HUES6 (cell line): ENCODE data around the gene ABCA13.

Source experiments
- H3K27ac ChIP-seq: 2 replicates; pipeline ENCODE4 v1.7.0; 2013; ENCODE audit warnings: low read depth, mild to moderate bottlenecking, low read length, inconsistent platforms
- H3K27me3 ChIP-seq: 2 replicates; pipeline ENCODE4 v1.6.1; 2013; ENCODE audit warnings: low read length; ENCODE audit not compliant: control insufficient read depth, insufficient read depth
- H3K36me3 ChIP-seq: 2 replicates; pipeline ENCODE4 v1.6.1; 2013; ENCODE audit warnings: low read length; ENCODE audit not compliant: control insufficient read depth, insufficient read depth
- H3K4me1 ChIP-seq: 2 replicates; pipeline ENCODE4 v1.6.1; 2013; ENCODE audit warnings: low read length; ENCODE audit not compliant: control insufficient read depth, insufficient read depth
- H3K4me3 ChIP-seq: 2 replicates; pipeline ENCODE4 v1.5.1; 2013; ENCODE audit warnings: low read depth, low read length
- H3K9ac ChIP-seq: one replicate; pipeline ENCODE4 v1.6.1; 2013; ENCODE audit warnings: mild to moderate bottlenecking, low read length
- H3K9me3 ChIP-seq: 2 replicates; pipeline ENCODE4 v1.6.1; 2013; ENCODE audit warnings: low read depth, low read length; ENCODE audit not compliant: control insufficient read depth, insufficient read depth

Gene ABCA13

DNA sequence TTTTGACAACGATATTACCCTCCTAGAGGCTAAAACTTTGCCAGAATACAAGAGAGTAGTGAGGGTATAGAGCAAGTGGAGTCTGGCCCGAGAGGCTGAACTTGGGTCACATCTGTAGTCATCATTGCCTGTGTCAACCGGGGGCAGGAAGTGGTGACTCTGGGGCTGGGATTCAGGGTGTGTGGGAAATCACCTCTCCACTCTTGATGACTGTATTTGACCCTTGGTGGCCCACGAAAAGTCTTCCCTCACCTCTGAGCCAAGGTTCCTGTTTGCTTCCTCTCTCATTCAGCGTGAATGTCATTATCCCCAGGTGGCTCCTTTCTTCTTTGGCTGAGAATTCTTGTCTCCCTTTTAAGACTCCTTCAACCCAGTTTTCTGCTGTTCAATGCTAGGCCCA, 240.4 kb downstream of the ABCA13 start:
- Histone ChIP-seq H3K4me3 (no peak overlapping the region), H3K36me3 (no peaks in the 10 kb centered on the region), H3K27ac (no peak overlapping the region), H3K27me3 (no peaks in the 10 kb centered on the region), H3K9ac (no peak overlapping the region), H3K9me3 (no peaks in the 10 kb centered on the region), H3K4me1 (no peaks in the 10 kb centered on the region)

DNA sequence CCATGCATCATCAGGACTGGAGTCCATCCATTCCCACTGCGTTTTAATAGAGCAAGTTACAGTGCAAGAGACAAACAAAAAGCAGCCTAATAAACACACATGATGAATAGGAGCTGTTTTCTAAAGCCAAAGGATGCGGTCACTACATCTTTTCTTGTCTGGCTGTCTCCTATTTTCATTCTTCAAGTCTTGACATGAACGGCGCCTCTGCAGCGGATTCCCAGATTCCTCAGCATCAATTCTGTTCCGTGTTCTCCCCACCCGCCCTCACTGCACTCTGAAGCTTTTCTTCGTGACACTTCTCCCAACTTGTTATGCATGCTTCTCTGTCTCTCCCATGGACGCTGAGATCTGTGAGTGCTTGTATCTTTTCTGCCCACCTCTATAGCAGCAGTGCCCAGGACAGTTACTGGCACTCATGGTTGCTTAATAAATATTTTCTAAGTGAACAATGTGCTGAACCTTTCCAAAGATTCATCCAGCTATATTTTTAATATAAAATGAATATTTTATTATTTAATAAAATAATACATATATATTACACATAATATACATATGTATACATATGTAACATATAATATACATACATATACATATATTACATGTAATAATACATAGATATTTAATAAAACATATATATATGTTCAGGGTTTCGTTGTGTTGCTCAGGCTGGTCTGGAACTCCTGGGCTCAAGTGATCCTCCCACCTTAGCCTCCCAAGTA, 242.9 kb downstream of the ABCA13 start:
- H3K4me1 ChIP-seq = no peaks in the 10 kb centered on the region
- no peaks in the 10 kb centered on the region for H3K9me3 ChIP-seq
- H3K4me3 ChIP-seq = no peak overlapping the region
- no peaks in the 10 kb centered on the region for H3K36me3 ChIP-seq
- no peaks in the 10 kb centered on the region for H3K27me3 ChIP-seq
- no peak overlapping the region for H3K27ac ChIP-seq
- H3K9ac ChIP-seq = no peak overlapping the region

DNA sequence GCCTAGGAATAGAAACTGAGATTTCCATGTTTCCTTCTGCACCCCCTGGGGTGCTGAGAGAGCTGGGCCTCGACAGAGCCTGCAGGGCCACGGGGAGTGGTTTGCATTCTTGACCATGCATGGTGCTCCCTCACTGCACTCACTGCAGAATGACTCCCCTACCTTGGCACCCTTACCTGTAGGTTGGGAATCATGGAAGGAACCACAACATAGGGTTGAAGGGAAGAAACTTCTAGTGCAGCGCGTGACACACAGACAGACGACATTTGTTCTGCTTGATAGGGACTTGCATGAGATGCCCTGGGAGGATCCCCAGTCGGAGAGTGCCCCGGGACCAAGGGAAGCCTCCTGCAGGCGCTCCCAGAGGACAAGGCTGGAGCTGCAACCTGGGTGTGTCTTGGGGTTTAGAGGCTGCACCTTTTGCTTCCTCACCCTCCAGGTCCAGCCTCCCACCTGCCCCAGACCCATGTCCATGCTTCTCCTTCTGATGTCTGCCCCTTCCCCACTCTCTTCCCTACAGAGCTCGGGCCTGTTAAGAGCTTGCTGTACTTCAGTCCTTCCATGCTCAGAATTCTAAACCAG, 245.2 kb downstream of the ABCA13 start:
- no peaks in the 10 kb centered on the region for H3K9me3 ChIP-seq
- no peak overlapping the region for H3K9ac ChIP-seq
- no peaks in the 10 kb centered on the region for H3K27me3 ChIP-seq
- H3K4me1 ChIP-seq = peaks cover 2% of the 10 kb centered on the region
- H3K27ac ChIP-seq = no peak overlapping the region
- no peaks in the 10 kb centered on the region for H3K36me3 ChIP-seq
- no peak overlapping the region for H3K4me3 ChIP-seq

DNA sequence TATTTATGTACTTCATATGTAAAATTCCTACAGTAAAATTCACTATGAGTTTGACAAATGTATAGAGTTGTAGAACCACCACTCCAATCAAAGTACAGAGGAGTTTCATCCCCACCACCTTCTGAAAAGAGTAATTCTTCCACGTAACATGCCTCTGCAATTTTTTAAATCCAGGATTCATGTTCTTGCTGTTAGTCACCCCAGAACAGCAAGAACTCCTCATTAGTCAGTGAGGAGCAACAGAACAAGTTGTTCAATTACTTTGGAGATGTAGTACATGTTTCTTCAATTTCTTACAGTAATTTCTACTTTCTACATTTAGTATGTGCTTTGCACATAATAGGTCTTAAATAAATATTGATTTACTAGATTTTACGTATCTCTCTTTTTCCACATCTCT, 248.1 kb downstream of the ABCA13 start:
- H3K27ac ChIP-seq = no peak overlapping the region

DNA sequence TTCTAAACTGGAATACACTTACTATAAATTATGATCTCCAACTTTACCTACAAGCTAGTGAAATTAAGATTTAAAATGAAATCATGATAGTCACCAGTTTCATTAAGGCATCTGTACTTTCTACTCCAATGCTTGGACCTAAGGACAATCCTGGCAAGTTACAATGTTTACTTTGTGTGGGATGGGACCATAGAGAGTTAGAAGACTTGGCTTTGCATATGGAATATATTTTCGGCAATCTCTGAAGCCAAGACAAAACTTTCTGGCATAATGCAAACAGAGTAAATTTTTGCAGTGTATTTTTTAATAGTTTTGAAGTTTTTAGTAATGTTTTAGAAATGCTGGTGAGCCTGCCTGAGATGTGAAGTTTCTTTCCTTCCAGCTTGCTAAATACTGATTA, 248.9 kb downstream of the ABCA13 start:
- Histone ChIP-seq H3K9ac (no peak overlapping the region), H3K4me1 (peaks cover 6% of the 10 kb centered on the region), H3K9me3 (no peaks in the 10 kb centered on the region), H3K36me3 (no peaks in the 10 kb centered on the region), H3K4me3 (no peak overlapping the region), H3K27ac (no peak overlapping the region), H3K27me3 (no peaks in the 10 kb centered on the region)

More for the DNA sequence above, 248.1 kb downstream of the ABCA13 start:
- Histone ChIP-seq H3K9ac (no peak overlapping the region), H3K9me3 (no peaks in the 10 kb centered on the region), H3K4me1 (peaks cover 6% of the 10 kb centered on the region), H3K4me3 (no peak overlapping the region), H3K27me3 (no peaks in the 10 kb centered on the region), H3K36me3 (no peaks in the 10 kb centered on the region)

DNA sequence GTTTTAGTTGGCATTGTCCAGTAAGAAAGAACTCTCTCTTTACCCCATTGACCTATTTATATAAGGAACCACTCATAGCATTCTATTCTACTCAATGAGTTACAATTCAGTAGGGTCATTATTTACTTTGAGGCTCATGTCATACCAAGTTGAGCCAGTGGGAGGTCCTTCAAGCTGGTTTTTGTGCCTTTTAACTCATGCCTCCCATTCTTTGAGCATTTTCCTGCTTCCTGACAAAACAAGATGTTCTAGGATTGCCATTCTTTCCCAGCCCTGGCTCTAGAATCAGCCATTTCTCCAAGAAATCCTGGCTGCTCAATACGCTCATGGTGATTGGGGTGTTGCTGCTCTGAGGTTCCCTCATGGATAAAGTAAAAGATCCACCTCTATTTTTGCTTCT, 250.1 kb downstream of the ABCA13 start:
- peaks cover 10% of the 10 kb centered on the region for H3K4me1 ChIP-seq

DNA sequence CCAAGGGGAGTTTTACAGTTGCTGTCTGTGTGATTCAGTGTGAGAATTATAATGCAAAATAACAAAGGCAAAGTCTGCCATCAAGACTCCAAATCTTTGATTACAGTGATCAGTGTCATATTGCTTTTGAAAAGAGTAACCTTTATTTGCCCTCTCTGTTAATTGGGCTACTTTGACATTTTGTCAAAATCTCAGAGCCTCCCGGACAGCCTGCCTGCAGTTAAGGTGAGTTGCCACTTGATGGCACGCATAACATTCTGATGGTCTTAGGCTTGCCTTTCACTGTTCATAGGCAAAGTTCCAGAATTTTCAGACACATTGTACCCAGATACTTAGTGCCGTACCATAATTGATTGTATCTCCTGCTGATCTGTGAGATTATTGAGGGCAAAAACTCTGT, 253.5 kb downstream of the ABCA13 start:
- Histone ChIP-seq H3K4me3 (no peak overlapping the region), H3K36me3 (no peaks in the 10 kb centered on the region), H3K27me3 (no peaks in the 10 kb centered on the region), H3K9me3 (no peaks in the 10 kb centered on the region), H3K27ac (no peak overlapping the region), H3K9ac (no peak overlapping the region), H3K4me1 (peaks cover 14% of the 10 kb centered on the region)

More for the DNA sequence above, 250.1 kb downstream of the ABCA13 start:
- Histone ChIP-seq H3K27me3 (no peaks in the 10 kb centered on the region), H3K9ac (no peak overlapping the region), H3K4me3 (no peak overlapping the region), H3K27ac (no peak overlapping the region), H3K9me3 (no peaks in the 10 kb centered on the region), H3K36me3 (no peaks in the 10 kb centered on the region)

DNA sequence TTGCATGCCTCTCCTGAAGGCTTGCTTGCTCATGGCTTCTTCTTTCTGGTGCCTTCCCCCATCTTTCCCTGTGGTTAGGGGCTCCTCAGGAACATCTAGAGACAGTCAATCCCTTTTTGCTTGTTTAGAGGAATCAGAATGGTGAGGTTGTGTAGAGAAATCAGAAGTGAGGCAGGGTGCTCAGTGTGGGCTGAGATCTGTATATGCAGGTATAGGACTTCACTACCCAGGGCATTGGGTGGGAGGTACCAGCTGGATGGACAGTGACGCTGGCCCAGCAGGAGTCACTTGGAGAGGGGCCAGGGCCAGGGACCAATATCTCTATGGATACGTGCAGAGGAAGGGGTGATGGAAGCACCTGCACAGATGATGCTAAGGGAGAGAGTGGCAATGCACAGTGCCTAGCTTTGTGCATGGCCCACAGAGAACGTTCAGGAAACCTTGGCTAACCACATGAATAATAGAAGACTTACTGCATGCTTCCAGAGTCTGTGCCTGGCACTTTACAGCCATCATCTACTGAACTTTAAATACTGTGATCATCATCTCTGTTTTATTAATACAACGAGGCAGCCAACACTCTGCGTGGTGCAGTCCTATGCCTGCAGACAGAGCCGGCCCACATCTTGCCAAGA, 255.2 kb downstream of the ABCA13 start:
- Histone ChIP-seq H3K9me3 (no peaks in the 10 kb centered on the region), H3K27ac (no peak overlapping the region), H3K27me3 (no peaks in the 10 kb centered on the region), H3K9ac (no peak overlapping the region), H3K4me3 (no peak overlapping the region), H3K4me1 (peaks cover 11% of the 10 kb centered on the region), H3K36me3 (no peaks in the 10 kb centered on the region)

DNA sequence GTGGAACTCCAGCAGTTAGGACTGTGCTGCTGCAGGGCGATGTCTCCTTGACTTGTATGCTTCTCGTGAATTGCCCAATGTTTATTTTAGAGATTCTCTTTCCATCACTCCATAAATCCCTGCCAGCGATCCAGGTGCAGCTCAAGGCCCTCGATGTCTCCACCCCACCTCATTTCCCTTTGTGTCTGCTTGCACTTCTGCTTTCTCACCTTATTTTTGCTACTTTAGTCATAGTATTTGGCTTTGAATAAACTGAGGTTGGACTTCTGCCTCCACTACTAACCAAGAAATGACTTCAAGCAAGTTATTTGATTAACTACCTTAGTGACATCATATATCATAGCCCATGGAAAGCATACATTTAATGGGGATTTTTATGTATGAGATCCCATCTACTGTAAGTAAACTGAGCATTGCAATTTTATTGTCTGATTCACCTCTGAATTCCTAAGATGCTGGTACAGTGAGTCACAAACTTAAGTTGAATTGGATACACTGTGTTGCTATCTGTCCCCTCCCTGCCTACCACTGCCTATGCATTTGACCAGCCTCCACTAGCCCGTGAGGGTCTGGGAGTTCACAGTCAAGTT, 255.8 kb downstream of the ABCA13 start:
- Histone ChIP-seq H3K4me1 (peaks cover 8% of the 10 kb centered on the region; the same call in 1 of the 2 replicates), H3K27ac (no peak overlapping the region), H3K4me3 (no peak overlapping the region)

DNA sequence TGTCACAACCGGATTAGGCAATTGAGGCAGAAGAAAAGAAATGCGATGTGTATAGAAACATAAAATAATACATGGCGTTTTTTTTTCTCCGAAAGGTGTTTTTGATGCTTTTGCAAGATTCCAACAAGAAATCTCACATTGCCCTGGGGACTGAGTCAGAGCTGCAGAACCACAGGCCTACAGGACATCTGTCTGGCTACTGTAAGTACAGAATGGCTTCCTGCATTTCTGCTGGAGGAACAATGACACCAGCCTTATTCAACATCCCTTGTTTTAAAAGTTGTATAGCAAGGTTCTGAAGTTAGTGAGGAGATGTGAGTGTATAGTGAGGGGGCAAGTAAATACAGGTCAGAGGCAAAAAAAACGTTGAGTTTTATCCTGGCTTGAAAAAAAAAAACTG, 256.4 kb downstream of the ABCA13 start:
- no peak overlapping the region for H3K27ac ChIP-seq
- H3K9me3 ChIP-seq = no peaks in the 10 kb centered on the region
- H3K4me1 ChIP-seq = peaks cover 8% of the 10 kb centered on the region; the same call in 1 of the 2 replicates
- no peaks in the 10 kb centered on the region for H3K27me3 ChIP-seq
- H3K4me3 ChIP-seq = no peak overlapping the region
- no peak overlapping the region for H3K9ac ChIP-seq
- H3K36me3 ChIP-seq = no peaks in the 10 kb centered on the region

More for the DNA sequence above, 255.8 kb downstream of the ABCA13 start:
- H3K36me3 ChIP-seq = no peaks in the 10 kb centered on the region
- H3K9ac ChIP-seq = no peak overlapping the region
- no peaks in the 10 kb centered on the region for H3K27me3 ChIP-seq
- no peaks in the 10 kb centered on the region for H3K9me3 ChIP-seq
